Thyroid gland (tissue), 4 donors: Measurements from ENCODE around the gene HHIPL1. TPM values are rescaled to one million over a fixed set of nuclear protein-coding genes. Genes with fewer than 3 reads are reported as not detected.

Experiments
- DNase-seq, 2 donors: peaks; one replicate each; pipeline ENCODE4 v3.0.0-alpha.2; 2019
- H3K27ac ChIP-seq, 3 donors: fragments of 200-600 bp; sonication (generic); 1 replicate in 2 of 3; 2 replicates in 1 of 3; pipeline ENCODE4 v1.5.1; 2016 to 2019; ENCODE audit warnings: mild to moderate bottlenecking in 1 of 3, moderate library complexity in 1 of 3
- H3K27me3 ChIP-seq: fragments of 200-600 bp; sonication (generic); one replicate; pipeline ENCODE4 v1.5.1; 2019
- H3K36me3 ChIP-seq, 2 donors: fragments of 200-600 bp; sonication (generic); one replicate each; pipeline ENCODE4 v1.5.1; 2016 to 2019
- H3K4me1 ChIP-seq, 2 donors: fragments of 200-600 bp; sonication (generic); one replicate each; pipeline ENCODE4 v1.5.1; 2017 to 2019
- H3K4me3 ChIP-seq, 3 donors: fragments of 200-600 bp; sonication (generic); replicated peaks in 1 of 3; 1 replicate in 2 of 3; 2 replicates in 1 of 3; pipeline ENCODE4 v1.5.1; 2016; ENCODE audit warnings: mild to moderate bottlenecking in 1 of 3
- H3K9me3 ChIP-seq: fragments of 200-600 bp; sonication (generic); one replicate; pipeline ENCODE4 v1.5.1; 2017
- CTCF ChIP-seq, 6 experiments: fragments of 200-600 bp in 3 of 6; fragments of 450-650 bp in 3 of 6; sonication (generic) in 3 of 6; IDR thresholded peaks; one replicate each; pipeline ENCODE4 v1.5.1; 2016 to 2019; ENCODE audit warnings: antibody characterized with exemption in 6 of 6, mild to moderate bottlenecking in 2 of 6, inconsistent platforms in 1 of 6, moderate library complexity in 1 of 6
- POLR2A ChIP-seq, 2 donors: fragments of 450-650 bp; IDR thresholded peaks; one replicate each; pipeline ENCODE4 v1.6.1; 2017; ENCODE audit warnings: antibody characterized with exemption in 2 of 2, mild to moderate bottlenecking in 2 of 2, moderate library complexity in 1 of 2
- WGBS, 2 donors: methylation state at CpG; one replicate each; pipeline ENCODE4 v1.1.5; 2017; 5-methylcytosine and 5-hydroxymethylcytosine counted together
- intact Hi-C: fragments of 100-400 bp; cut with DNase I; formaldehyde crosslinking; loops from one replicate; pipeline ENCODE4 v1.15.1; 2023
- total RNA-seq, 4 donors: library from RNA; depleted of rRNA; stranded (reverse); fragments of >200 nt; gene quantifications; one replicate each; pipeline ENCODE4 v1.2.3, GENCODE V29; 2016

HHIPL1 gene
- total RNA-seq, 4 donors from 2014 or later = 0.98 to 2.7 (median 1.1) TPM

DNA sequence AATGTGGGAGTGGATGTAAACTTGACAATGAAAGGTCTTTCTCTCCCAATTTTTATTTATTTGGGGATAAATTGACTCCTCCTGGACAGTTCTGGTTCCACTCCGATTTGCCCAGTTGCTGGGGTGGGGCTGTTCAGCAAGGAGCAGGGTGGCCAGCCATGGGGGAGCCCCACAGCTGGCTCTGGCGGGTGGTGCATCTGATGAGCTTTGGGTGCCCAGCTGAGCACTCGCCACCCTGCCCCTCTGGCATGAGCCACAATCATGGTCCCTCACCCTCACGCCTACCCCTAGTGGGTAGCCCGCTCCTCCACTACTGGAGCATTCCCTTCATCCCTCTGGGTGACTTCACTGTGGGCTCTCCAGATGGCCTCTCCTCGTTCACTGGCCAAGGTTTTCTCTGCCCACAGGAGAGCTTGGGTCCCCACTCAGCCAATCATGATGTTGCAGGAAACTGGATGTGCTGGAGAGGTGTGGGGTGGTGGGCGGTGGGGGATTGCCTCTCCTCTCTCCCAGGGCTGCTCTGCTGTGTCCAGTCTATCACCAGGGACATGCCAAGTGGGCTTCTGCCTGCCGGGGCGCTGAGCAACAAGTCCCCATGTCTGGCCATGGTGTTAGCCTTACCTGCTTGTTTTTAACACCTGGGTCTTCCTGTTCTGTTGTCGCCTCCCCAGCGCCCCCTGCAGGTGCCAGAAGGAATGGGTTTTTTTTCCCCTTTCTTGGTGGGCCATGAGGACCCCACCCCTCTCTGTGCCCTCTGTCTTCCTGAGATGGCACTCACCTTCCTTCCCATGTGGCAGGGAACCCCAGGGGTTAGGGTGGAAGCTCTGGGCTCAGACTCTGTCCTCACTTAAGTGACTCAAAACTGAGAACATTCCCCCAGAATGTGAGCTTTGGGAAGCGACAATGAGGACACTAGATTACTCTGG, 42.6 kb downstream of the HHIPL1 start:
- no peak overlapping the region for H3K4me3 ChIP-seq
- no peak for DNase-seq
- intact Hi-C loops = loop anchor here (10.0 kb wide), 2 partner anchors 83 to 857 kb away; partner anchors contain the start of gene CCDC85C
- no peaks in the 10 kb centered on the region for H3K36me3 ChIP-seq
- H3K9me3 ChIP-seq = no peaks in the 10 kb centered on the region
- TF ChIP-seq CTCF (IDR thresholded peaks at IDR 0.05) = peak in 4 of 6 experiments; percentile 30 to 66 (median 42)
- no peak for TF ChIP-seq POLR2A (IDR thresholded peaks at IDR 0.05)
- peaks cover 10 to 15% of the 10 kb centered on the region in 2 donors for H3K4me1 ChIP-seq
- H3K27me3 ChIP-seq = no peaks in the 10 kb centered on the region
- no peak overlapping the region for H3K27ac ChIP-seq
- WGBS, 2 donors = 60 to 62% methylated on average over 11 to 12 of the region's 12 CpGs

DNA sequence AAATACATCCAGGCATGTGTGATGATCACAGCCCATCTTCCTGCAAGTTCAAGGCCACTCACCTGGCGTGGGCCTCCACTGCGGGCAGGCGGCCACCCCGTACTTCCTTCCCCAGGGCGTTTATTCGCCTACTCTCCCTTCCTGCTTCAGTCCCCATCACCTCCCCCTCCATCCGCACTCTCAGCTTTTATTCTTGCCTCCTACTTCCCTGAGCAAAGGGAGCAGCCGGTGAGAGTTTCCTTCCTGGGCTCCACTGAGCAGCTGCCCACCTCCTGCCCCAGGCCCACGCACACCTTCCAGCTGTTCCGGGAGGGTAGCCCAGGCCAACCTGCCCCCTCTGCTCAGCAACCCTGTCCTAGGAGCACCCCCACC, 43.3 kb downstream of the HHIPL1 start:
- peaks cover 4 to 8% of the 10 kb centered on the region in 2 donors for H3K4me1 ChIP-seq

GRCh38 chr14:99688629-99689028, 43.7 kb downstream of the HHIPL1 start:
- intact Hi-C loops = loop anchor here (10.0 kb wide), 2 partner anchors 84 to 856 kb away; partner anchors contain the start of gene CCDC85C
- Histone ChIP-seq H3K27me3 (no peaks in the 10 kb centered on the region), H3K4me3 (no peak overlapping the region), H3K36me3 (no peaks in the 10 kb centered on the region), H3K4me1 (peaks cover 3 to 4% of the 10 kb centered on the region in 2 donors), H3K9me3 (no peaks in the 10 kb centered on the region), H3K27ac (no peak overlapping the region)
- WGBS, 2 donors = 78 to 92% methylated on average over 11 of the region's 11 CpGs
- TF ChIP-seq CTCF (IDR thresholded peaks at IDR 0.05) (no peak), POLR2A (IDR thresholded peaks at IDR 0.05) (no peak)
- DNase-seq = no peak

More for the DNA sequence above, 43.3 kb downstream of the HHIPL1 start:
- intact Hi-C loops = loop anchor here (10.0 kb wide), 2 partner anchors 83 to 857 kb away; partner anchors contain the start of gene CCDC85C
- H3K27ac ChIP-seq = no peak overlapping the region
- H3K36me3 ChIP-seq = no peaks in the 10 kb centered on the region
- DNase-seq = no peak
- no peaks in the 10 kb centered on the region for H3K27me3 ChIP-seq
- no peak overlapping the region for H3K4me3 ChIP-seq
- WGBS, 2 donors = 66 to 73% methylated on average over 10 of the region's 10 CpGs
- TF ChIP-seq POLR2A (IDR thresholded peaks at IDR 0.05) (no peak), CTCF (IDR thresholded peaks at IDR 0.05) (no peak)
- no peaks in the 10 kb centered on the region for H3K9me3 ChIP-seq

DNA sequence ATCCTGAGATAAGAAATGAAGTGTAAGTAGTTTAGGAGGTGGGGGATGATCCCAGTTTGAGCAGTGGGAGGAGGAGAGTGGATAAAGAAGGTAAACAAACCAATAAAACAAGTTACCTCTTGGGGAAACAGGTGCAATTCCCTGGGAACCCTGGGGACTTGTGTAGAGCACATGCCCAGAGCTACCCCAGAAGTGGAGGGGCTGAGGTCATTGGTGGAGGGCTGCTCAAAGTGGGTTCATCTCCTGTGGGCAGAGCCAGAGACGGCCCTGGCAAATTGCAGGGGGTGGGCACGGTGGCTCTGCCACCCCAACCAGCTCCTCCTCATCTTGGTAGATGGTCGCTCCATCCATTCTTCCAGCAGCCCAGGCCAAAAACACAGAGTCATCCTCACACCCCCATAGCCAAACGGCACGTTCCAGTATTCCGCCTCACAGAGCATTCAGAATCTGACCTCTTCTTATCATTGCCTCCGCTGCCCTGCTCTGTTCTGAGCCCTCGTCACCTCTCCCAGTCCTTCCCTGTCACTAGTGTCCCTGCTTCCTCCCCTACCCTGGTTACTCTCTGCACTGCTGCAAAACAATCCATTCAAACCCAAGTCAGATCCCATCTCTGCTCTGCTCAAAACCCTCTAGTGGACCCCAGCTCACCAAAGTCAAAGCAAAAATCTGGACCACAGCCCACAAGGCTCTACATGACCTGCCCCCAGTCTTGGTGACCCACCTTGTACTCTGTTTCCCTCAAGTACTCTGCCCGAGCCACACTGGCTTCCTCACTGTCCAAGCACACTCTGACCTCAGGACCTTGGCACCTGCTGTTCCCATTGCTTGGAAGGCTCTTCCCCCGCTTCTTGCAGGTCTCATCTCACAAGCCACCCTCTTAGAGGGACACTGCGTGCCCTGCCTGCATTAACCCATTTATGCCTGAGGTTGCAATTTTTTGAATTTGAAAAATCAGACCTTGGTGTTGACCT, 44.6 kb downstream of the HHIPL1 start:
- no peak for DNase-seq
- Histone ChIP-seq H3K27ac (no peak overlapping the region), H3K9me3 (no peaks in the 10 kb centered on the region), H3K36me3 (no peaks in the 10 kb centered on the region), H3K4me1 (peaks cover 2 to 3% of the 10 kb centered on the region in 2 donors), H3K27me3 (no peaks in the 10 kb centered on the region), H3K4me3 (no peak overlapping the region)
- TF ChIP-seq CTCF (IDR thresholded peaks at IDR 0.05) = no peak
- TF ChIP-seq POLR2A (IDR thresholded peaks at IDR 0.05) = no peak
- intact Hi-C loops = loop anchor here (10.0 kb wide), 2 partner anchors 85 to 855 kb away; partner anchors contain the start of gene CCDC85C
- WGBS, 2 donors = 90 to 97% methylated on average over 11 of the region's 11 CpGs
